Fibroblast of skin of right biceps (primary cell): ENCODE data around the gene DEK.

Source experiments
- DNase-seq: peaks from one replicate; pipeline ENCODE4 v3.0.0-alpha.2; 2013

DEK gene

GRCh38 chr6:18265787-18266522 lies 1.6 kb upstream of the DEK start:
- DNase-seq, result no peak

GRCh38 chr6:18264923-18265377 lies 620 bp upstream of the DEK start:
- no peak for DNase-seq

- DNase-seq, result peak; percentile 14
These were observed 712 bp downstream of the DEK start for GRCh38 chr6:18263418-18264218.

- peak; percentile 12 for DNase-seq
These were observed 1.5 kb downstream of the DEK start for GRCh38 chr6:18262702-18263417.

GRCh38 chr6:18261877-18262276 lies 2.5 kb downstream of the DEK start:
- no peak for DNase-seq

- peak; percentile 42 for DNase-seq
These were observed 3.8 kb downstream of the DEK start for GRCh38 chr6:18260448-18261106.

- peak; percentile 18 for DNase-seq
These were observed 4.5 kb downstream of the DEK start for GRCh38 chr6:18259675-18260447.

GRCh38 chr6:18254793-18255192 lies 9.5 kb downstream of the DEK start:
- DNase-seq, result no peak

- DNase-seq, result no peak
These were observed 10.7 kb downstream of the DEK start for GRCh38 chr6:18253635-18254034.

- DNase-seq, result no peak
These were observed 15.1 kb downstream of the DEK start for GRCh38 chr6:18249271-18249670.

- no peak for DNase-seq
These were observed 15.6 kb downstream of the DEK start for GRCh38 chr6:18248698-18249097.

- DNase-seq, result no peak
These were observed 17.3 kb downstream of the DEK start for GRCh38 chr6:18247002-18247401.

- DNase-seq, result no peak
These were observed 18.1 kb downstream of the DEK start for GRCh38 chr6:18246205-18246604.

GRCh38 chr6:18245642-18246041 lies 18.7 kb downstream of the DEK start:
- no peak for DNase-seq

- DNase-seq, result no peak
These were observed 19.3 kb downstream of the DEK start for GRCh38 chr6:18245079-18245478.

GRCh38 chr6:18244251-18244650 lies 20.1 kb downstream of the DEK start:
- no peak for DNase-seq

GRCh38 chr6:18243302-18243893 lies 20.9 kb downstream of the DEK start:
- DNase-seq, result no peak

GRCh38 chr6:18242062-18242851 lies 22.1 kb downstream of the DEK start:
- DNase-seq, result peak; percentile 93

GRCh38 chr6:18241208-18242038 lies 22.9 kb downstream of the DEK start:
- no peak for DNase-seq

GRCh38 chr6:18240230-18240629 lies 24.1 kb downstream of the DEK start:
- no peak for DNase-seq
